Skeletal muscle tissue (tissue), 4 donors: ENCODE data around the gene DNAJC10. TPM values are rescaled to one million over a fixed set of nuclear protein-coding genes. Genes with fewer than 3 reads are reported as not detected.
"Not testable (repeated sequence)": the region's sequence is repeated elsewhere in the genome, so short reads cannot be mapped to it uniquely, and the experiment has no call there.

Source experiments
- H3K27ac ChIP-seq: one replicate; pipeline ENCODE4 v1.7.0; 2013; ENCODE audit warnings: mild to moderate bottlenecking, low read depth, low read length, inconsistent platforms
- H3K27me3 ChIP-seq, 3 donors: one replicate each; pipeline ENCODE4 v1.7.0; 2013; ENCODE audit warnings: low read length in 3 of 3; ENCODE audit not compliant: control insufficient read depth in 3 of 3, insufficient read depth in 3 of 3
- H3K36me3 ChIP-seq, 3 donors: one replicate each; pipeline ENCODE4 v1.7.0; 2013; ENCODE audit warnings: low read length in 3 of 3; ENCODE audit not compliant: control insufficient read depth in 3 of 3, insufficient read depth in 3 of 3
- H3K4me1 ChIP-seq, 3 donors: one replicate each; pipeline ENCODE4 v1.7.0; 2013; ENCODE audit warnings: low read length in 3 of 3, mild to moderate bottlenecking in 3 of 3; ENCODE audit not compliant: control insufficient read depth in 3 of 3, insufficient read depth in 3 of 3
- H3K4me3 ChIP-seq, 3 donors: one replicate each; pipeline ENCODE4 v1.7.0; 2013; ENCODE audit warnings: low read length in 3 of 3
- H3K9ac ChIP-seq, 3 donors: one replicate each; pipeline ENCODE4 v1.7.0; 2013; ENCODE audit warnings: low read length in 3 of 3, mild to moderate bottlenecking in 3 of 3, moderate library complexity in 2 of 3, low read depth in 1 of 3
- H3K9me3 ChIP-seq, 3 donors: one replicate each; pipeline ENCODE4 v1.7.0; 2013; ENCODE audit warnings: low read length in 3 of 3; ENCODE audit not compliant: control insufficient read depth in 3 of 3
- total RNA-seq: library from RNA; depleted of rRNA; stranded (reverse); fragments of >200 nt; gene quantifications from one replicate; pipeline ENCODE4 v1.2.3, GENCODE V29; 2014
- donor health status: Osteomylitis.

The DNAJC10 gene
- total RNA-seq, 1 donor from 2014 or later, result 27.1 TPM

DNA sequence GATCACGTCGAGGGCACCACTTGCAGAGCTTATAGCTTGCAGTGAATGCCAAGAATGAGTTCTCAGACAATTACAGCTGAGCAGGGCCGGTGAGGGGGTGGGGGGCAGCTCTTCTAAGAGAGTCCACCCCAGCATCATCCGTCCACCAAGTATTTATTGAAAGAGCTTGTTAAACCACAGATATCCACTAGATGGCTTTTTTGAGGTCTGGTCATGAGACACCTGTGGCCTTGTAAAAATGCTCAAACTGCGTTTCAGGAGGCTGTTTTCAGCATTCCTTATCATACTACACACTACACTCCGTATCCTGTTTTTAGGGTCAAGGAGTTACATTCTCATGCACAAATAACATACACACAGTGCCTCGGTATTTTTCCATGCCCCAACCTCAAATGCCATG is 51.5 kb downstream of the DNAJC10 start:
- H3K27ac ChIP-seq, result no peak overlapping the region
- H3K4me3 ChIP-seq, result no peak overlapping the region
- peaks cover 0 to 7% (median 0%) of the 10 kb centered on the region in 3 donors for H3K36me3 ChIP-seq
- no peaks in the 10 kb centered on the region for H3K27me3 ChIP-seq
- peaks cover 4 to 8% (median 5%) of the 10 kb centered on the region in 3 donors for H3K4me1 ChIP-seq
- no peaks in the 10 kb centered on the region for H3K9me3 ChIP-seq
- H3K9ac ChIP-seq, result no peak overlapping the region

- H3K36me3 ChIP-seq, H3K4me3 ChIP-seq: not testable (repeated sequence)
Measured at GRCh38 chr2:182768950-182769349, 52.9 kb downstream of the DNAJC10 start.

DNA sequence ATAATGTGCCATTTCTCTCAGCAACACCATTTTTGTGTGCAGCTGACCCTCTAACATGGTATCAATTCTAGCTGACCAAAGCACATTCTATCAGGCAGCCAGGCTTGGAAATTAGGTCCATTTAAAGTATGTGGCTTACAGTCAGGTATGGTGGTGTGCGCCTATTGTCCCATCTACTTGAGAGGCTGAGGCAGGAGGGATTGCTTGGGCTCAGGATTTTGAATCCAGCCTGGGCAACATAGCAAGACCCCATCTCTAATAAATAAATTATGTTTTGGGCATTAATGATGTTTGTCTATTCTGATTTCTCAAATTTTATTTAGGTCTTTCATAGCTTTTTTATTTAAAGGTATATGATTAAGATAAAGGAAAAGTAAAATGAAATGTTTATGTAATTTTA is 63.3 kb downstream of the DNAJC10 start:
- H3K9ac ChIP-seq, result no peak overlapping the region
- H3K27me3 ChIP-seq, result no peaks in the 10 kb centered on the region
- H3K27ac ChIP-seq, result no peak overlapping the region
- peaks cover 0 to 6% (median 6%) of the 10 kb centered on the region in 3 donors for H3K36me3 ChIP-seq
- no peak overlapping the region for H3K4me3 ChIP-seq
- H3K4me1 ChIP-seq, result peaks cover 0 to 2% (median 0%) of the 10 kb centered on the region in 3 donors
- H3K9me3 ChIP-seq, result no peaks in the 10 kb centered on the region

More at GRCh38 chr2:182768950-182769349, 52.9 kb downstream of the DNAJC10 start:
- H3K27ac ChIP-seq, H3K9me3 ChIP-seq, H3K4me1 ChIP-seq, H3K27me3 ChIP-seq, H3K9ac ChIP-seq: not testable (repeated sequence)

- H3K9me3 ChIP-seq, H3K4me3 ChIP-seq, H3K9ac ChIP-seq: not testable (repeated sequence)
Measured at GRCh38 chr2:182781099-182781498, 65.0 kb downstream of the DNAJC10 start.

GRCh38 chr2:182782686-182783085 is 66.6 kb downstream of the DNAJC10 start:
- not testable (repeated sequence) for H3K27ac ChIP-seq

More at GRCh38 chr2:182781099-182781498, 65.0 kb downstream of the DNAJC10 start:
- H3K4me1 ChIP-seq, H3K27me3 ChIP-seq, H3K36me3 ChIP-seq, H3K27ac ChIP-seq: not testable (repeated sequence)

GRCh38 chr2:182784058-182784706 is 68.1 kb downstream of the DNAJC10 start:
- Histone ChIP-seq H3K9me3 (no peaks in the 10 kb centered on the region), H3K36me3 (no peaks in the 10 kb centered on the region), H3K27me3 (no peaks in the 10 kb centered on the region), H3K4me3 (no peak overlapping the region), H3K27ac (no peak overlapping the region), H3K9ac (peak overlapping the region in 1 of 3 donors; percentile 38), H3K4me1 (peaks cover 0 to 2% (median 0%) of the 10 kb centered on the region in 3 donors)

More at GRCh38 chr2:182782686-182783085, 66.6 kb downstream of the DNAJC10 start:
- H3K4me3 ChIP-seq, H3K27me3 ChIP-seq, H3K4me1 ChIP-seq, H3K36me3 ChIP-seq, H3K9me3 ChIP-seq, H3K9ac ChIP-seq: not testable (repeated sequence)

GRCh38 chr2:182784777-182785176 is 68.7 kb downstream of the DNAJC10 start:
- Histone ChIP-seq H3K4me1 (peaks cover 0 to 2% (median 0%) of the 10 kb centered on the region in 3 donors), H3K27me3 (no peaks in the 10 kb centered on the region), H3K9me3 (no peaks in the 10 kb centered on the region), H3K9ac (peak overlapping the region in 1 of 3 donors; percentile 38), H3K4me3 (no peak overlapping the region), H3K27ac (no peak overlapping the region), H3K36me3 (no peaks in the 10 kb centered on the region)

- H3K9ac ChIP-seq, result no peak overlapping the region
- no peaks in the 10 kb centered on the region for H3K36me3 ChIP-seq
- no peaks in the 10 kb centered on the region for H3K27me3 ChIP-seq
- no peak overlapping the region for H3K4me3 ChIP-seq
- H3K27ac ChIP-seq, result no peak overlapping the region
- H3K9me3 ChIP-seq, result no peaks in the 10 kb centered on the region
- H3K4me1 ChIP-seq, result no peaks in the 10 kb centered on the region
Measured at GRCh38 chr2:182792441-182792840, 76.4 kb downstream of the DNAJC10 start.

DNA sequence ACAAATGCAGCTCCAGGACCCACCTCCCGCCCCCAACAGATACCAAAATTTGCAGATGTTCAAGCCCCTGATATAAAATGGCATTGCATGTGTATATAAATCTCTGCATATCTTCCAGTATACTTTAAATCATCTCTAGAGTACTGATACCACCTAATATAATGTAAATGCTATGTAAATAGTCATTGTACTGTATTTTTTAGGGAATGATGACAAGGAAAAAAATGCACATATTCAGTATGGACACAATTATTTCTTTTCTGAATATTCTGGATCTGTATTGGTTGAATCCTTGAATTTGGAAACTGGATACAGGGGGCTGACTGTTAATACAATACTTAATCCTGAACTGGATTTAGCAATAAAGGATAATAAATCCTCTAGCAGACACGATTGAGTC is 82.7 kb downstream of the DNAJC10 start:
- Histone ChIP-seq H3K9ac (no peak overlapping the region), H3K4me3 (no peak overlapping the region), H3K27me3 (no peaks in the 10 kb centered on the region), H3K36me3 (no peaks in the 10 kb centered on the region), H3K27ac (no peak overlapping the region), H3K4me1 (no peaks in the 10 kb centered on the region), H3K9me3 (no peaks in the 10 kb centered on the region)

DNA sequence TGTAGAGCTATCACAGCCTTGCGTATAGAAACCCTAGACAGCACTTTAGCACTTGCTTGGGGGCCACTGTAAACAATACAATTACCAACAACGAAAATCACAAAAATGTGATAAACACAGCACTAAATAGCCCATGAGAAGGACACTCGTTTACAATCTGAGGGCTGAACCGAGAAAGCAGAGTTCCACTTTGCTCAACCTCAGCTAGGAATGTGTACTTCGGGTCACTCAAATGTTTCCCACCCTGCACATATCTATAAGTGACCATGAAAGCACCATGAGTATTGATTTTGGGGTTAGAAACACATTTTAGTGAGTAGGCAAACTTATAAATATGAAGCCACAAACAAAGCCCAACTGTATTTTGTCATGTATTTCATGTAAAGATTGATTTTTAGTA is 88.1 kb downstream of the DNAJC10 start:
- Histone ChIP-seq H3K27ac (no peak overlapping the region), H3K9me3 (no peaks in the 10 kb centered on the region), H3K4me3 (no peak overlapping the region), H3K4me1 (no peaks in the 10 kb centered on the region), H3K36me3 (no peaks in the 10 kb centered on the region), H3K27me3 (no peaks in the 10 kb centered on the region), H3K9ac (no peak overlapping the region)
